ENCODE data around the gene RBMY1J.
"Not testable (repeated sequence)": the region's sequence is repeated elsewhere in the genome, so short reads cannot be mapped to it uniquely, and the experiment has no call there.

RBMY1J gene

DNA sequence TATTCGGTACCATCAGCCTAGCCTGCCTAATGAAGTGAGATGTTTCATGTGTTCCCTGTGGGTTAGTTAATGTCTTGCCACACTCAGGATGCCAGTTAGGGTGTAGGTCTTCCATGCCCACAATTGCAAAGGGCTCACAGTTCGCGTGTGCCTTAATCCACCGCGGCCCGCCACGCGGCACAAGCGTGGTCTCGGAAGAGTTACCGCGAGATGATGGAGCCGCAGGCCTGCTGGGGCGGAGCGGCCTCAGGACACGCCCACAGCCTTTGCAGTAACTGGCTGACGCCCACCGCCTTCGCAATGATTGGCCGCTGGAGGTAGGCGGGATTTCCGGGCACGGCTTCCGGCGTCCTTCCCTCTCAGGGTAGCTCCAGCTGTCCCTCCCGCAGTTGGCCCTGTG, at the start of gene RBMY1J:
Gene RBMY1J (plus strand): TSS at position 301 of the 400 bp plus-strand sequence. CDS start 2,038 bp downstream, outside the sequence.
- not testable (repeated sequence) for DNase-seq

DNA sequence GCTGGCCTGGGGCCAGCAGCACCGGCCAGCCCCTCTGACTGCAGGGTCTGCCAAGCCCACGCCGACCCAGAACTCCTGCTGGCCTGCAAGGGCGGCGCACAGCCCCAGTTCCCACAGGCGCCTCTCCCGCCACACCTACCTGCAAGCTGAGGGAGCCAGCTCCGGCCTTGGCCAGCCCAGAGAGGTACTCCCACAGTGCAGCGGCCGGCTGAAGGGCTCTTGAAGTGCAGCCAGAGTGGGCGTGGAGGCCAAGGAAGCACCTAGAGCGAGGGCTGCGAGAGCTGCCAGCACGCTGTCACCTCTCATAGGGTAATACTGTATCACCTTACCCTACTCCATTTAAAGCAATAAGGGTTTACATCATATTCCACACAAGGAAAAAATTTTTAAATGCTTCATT, 35.8 kb upstream of the RBMY1J start:
- no peak for DNase-seq

DNA sequence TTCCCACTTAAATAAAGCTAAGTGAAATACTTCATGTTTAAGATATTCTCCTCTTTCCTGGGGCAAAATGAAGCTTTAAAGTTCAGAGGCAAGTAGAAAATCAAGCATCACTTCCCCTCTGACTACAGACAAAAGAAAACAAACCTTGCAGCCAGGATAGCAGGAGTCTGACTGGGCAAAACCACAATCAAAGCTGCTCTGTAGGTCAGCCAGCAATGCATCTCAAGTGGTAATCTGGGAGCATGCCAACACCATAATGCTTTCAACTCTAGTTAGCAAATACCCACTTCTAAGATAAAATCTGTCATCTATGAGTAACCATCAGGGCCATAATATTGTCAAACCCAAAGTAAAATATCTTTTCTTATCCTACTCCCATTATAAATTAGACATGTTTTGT, 32.6 kb upstream of the RBMY1J start:
- no peak for DNase-seq

DNA sequence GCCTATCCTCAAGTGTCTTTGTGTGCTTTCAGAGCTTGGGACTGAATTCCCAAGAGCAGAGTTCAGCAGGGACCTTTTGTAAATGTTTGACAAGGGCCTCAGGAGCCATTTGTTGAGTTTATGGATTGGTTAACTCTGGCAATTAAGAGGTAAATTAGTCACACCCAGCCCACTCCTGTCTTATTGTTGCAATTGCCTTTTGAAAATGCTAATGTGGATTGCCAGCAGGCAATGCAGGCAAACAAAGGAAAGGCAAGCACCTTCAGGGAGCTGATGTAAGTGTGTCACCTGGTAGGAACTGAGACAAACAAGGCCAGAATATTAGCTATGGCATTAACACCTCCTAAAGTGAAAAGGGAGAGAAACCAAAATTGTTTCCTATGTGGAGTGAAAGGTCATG, 29.7 kb upstream of the RBMY1J start:
- no peak for DNase-seq

DNA sequence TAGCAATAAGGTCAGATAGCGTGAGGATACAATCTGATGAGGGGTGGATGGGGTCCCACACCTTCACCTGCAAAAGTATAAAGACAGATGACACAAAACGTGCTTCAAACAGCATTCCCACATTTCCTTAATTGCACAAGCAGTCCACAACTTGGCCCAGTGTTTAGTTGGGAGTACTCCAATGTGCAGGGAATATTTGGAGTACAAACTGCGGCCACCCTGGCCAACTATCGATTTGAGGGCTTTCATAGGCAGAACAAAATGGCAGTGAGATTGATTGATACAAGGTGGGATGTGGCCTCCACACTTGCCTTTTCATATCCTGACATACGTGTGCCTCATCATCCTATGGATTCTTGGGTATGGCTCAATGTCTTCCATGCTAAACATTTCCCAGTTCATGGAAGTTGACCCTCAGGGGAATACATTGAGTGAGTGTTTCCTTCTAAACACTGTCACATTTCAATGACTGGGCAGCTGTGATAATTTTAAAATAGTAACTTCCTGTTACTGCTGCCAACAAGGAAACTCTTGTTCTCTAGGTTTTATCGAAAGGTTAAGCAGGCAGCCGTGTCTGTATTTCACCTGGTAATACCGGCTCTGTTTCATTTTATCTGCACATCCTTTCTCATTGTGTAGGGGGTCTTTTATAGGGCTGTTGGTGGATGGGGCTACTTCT, 41.6 kb downstream of the RBMY1J start:
- not testable (repeated sequence) for DNase-seq

DNA sequence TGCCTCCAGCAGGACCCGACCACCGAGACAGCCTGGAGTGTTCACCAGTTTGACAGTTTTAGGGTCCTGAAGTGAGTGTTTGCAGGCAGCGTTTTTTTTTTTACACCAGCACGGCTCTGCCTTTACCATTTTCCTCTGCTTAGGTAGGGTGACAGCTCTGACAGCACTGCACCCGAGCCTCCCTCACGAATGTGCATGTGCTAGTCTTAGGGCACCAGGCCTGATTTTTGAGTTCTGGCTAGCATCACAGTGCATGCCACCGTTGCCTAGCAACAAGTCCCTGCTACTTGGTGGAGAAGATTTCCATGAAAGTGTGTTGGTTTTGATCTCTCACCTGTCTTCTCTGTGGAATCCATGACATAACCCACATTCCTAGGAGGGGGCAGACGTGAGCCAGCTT, 52.3 kb downstream of the RBMY1J start:
- DNase-seq = not testable (repeated sequence)

DNA sequence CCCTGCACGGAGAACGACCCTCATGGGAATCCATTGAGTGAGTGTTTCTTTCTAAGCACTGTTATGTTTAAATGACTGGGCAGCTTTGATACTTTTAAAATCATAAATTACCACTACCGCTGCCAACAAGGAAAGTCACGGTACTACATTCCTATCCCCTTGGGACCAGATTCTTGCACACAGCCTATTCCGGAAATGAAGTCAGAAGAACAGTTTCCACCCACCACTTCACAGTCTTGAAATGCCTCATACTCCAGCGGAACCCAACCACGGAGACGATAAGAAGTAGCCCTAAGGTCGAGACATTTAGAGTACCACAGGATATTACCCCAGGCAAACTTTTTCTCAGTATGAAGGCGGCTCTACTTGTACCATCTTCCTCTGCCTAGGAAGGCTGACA, 58.8 kb downstream of the RBMY1J start:
- DNase-seq = not testable (repeated sequence)

Measured in activated CD8-positive, alpha-beta memory T cell treated with anti-CD3 and anti-CD28 coated beads for 24 hours (primary cell).